Gastrocnemius medialis (tissue), 4 donors: ENCODE data around the gene ACOT12.

Source experiments
- POLR2A ChIP-seq, 2 donors: fragments of 450-650 bp; IDR thresholded peaks; one replicate each; pipeline ENCODE4 v1.6.1; 2017; ENCODE audit warnings: antibody characterized with exemption in 2 of 2, mild to moderate bottlenecking in 2 of 2, moderate library complexity in 2 of 2
- TF ChIP-seq, protein P1 (sequence below), 5 experiments: fragments of 450-650 bp in 3 of 5; fragments of 200-600 bp in 2 of 5; sonication (generic) in 2 of 5; IDR thresholded peaks in 4 of 5; conservative IDR thresholded peaks in 1 of 5; 1 replicate in 4 of 5; 2 replicates in 1 of 5; pipeline ENCODE4 v1.5.1; 2016 to 2019; ENCODE audit warnings: antibody characterized with exemption in 5 of 5, mild to moderate bottlenecking in 3 of 5, moderate library complexity in 3 of 5

- TF ChIP-seq POLR2A (IDR thresholded peaks at IDR 0.05) = no peak
- TF ChIP-seq, protein P1, sequence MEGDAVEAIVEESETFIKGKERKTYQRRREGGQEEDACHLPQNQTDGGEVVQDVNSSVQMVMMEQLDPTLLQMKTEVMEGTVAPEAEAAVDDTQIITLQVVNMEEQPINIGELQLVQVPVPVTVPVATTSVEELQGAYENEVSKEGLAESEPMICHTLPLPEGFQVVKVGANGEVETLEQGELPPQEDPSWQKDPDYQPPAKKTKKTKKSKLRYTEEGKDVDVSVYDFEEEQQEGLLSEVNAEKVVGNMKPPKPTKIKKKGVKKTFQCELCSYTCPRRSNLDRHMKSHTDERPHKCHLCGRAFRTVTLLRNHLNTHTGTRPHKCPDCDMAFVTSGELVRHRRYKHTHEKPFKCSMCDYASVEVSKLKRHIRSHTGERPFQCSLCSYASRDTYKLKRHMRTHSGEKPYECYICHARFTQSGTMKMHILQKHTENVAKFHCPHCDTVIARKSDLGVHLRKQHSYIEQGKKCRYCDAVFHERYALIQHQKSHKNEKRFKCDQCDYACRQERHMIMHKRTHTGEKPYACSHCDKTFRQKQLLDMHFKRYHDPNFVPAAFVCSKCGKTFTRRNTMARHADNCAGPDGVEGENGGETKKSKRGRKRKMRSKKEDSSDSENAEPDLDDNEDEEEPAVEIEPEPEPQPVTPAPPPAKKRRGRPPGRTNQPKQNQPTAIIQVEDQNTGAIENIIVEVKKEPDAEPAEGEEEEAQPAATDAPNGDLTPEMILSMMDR (IDR thresholded peaks at IDR 0.05 in 4 of 5, conservative IDR thresholded peaks at IDR 0.05 in 1 of 5) = no peak
These were observed 40.7 kb downstream of the ACOT12 start for GRCh38 chr5:81353189-81353588.
